GM18507 (cell line): ENCODE results near the gene KCNQ5.

Experiments used
- DNase-seq: peaks from one replicate; pipeline ENCODE4 v3.0.0; 2011; ENCODE audit warnings: low read depth; ENCODE audit not compliant: insufficient read length; ENCODE audit errors: extremely low spot score
- FAIRE-seq: peaks from 2 replicates; lab custom pipeline; 2011; peaks lifted over from hg19 to GRCh38; lab: Jason Lieb, UNC

Gene KCNQ5

DNA sequence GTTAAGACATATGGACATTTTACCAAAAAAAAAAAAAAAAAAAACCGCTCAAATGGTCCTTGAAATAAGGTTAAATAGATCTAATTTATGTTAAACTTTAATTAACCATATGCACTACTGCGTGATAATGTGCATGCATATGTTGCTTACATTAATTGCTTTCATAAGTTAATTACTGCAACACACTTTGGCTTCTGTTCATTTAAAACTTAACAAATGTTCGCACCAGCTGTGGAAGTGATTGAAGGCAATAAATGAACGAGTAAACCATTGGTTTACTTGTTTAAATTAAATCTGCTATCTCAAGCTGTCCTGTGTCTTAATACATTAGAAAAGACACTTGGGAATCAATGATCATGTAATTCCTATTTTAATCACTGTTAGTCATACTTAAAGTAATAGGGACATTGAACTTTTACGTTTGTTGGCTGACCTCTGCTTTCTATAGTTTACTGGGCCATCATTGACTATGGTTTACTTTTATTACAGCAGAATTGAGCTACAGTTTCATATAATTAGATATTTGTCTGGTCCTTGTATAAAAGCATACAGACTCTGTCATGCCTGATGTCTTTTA is 308.8 kb downstream of the KCNQ5 start:
- no peak for FAIRE-seq

DNA sequence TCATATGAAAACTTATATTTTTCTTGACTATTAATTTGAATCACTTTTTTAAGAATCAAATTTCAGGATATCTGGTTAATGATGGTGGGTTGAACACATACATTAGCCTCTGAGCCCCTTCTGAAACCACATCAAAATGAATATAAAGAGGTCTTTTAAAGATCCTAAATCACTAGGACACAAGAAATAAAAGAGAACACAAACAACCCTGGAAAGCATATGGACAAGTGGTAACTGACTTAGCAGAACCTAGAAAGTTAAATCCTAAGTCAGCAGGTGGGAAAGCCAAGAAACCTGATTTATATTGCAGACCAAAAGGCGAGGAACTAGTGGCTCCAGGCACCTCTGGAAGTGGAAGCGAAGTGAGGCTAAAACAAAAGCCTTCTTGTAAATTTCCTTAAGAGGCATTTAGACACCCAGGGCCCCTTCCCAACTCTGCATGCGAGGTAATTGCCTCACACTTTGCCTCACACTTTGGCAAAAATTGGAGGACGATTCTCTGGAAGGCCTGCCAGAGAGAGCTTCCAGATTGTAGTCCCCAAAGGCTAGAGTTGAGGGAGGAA is 309.5 kb downstream of the KCNQ5 start:
- FAIRE-seq (no peak), DNase-seq (no peak)

More for the DNA sequence above, 308.8 kb downstream of the KCNQ5 start:
- no peak for DNase-seq

DNA sequence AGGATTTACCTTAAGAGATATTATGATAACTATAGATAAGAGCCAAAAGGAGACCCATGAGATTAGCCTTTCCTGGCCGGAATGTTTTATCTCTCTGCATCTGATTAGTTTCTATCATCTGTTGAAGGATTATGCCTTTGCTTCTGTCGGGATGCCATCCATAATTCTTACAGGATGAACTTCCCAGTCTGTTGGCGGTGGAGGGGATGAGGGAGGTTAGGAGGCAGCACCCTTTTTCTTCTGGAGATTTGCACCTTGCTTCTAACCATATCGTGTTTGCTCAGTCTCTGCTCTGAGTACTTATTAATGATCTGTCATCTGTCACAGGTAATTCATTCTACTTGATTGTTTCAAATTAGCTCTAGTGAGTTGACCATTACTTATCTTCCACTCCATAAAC is 311.4 kb downstream of the KCNQ5 start:
- DNase-seq (no peak), FAIRE-seq (no peak)

DNA sequence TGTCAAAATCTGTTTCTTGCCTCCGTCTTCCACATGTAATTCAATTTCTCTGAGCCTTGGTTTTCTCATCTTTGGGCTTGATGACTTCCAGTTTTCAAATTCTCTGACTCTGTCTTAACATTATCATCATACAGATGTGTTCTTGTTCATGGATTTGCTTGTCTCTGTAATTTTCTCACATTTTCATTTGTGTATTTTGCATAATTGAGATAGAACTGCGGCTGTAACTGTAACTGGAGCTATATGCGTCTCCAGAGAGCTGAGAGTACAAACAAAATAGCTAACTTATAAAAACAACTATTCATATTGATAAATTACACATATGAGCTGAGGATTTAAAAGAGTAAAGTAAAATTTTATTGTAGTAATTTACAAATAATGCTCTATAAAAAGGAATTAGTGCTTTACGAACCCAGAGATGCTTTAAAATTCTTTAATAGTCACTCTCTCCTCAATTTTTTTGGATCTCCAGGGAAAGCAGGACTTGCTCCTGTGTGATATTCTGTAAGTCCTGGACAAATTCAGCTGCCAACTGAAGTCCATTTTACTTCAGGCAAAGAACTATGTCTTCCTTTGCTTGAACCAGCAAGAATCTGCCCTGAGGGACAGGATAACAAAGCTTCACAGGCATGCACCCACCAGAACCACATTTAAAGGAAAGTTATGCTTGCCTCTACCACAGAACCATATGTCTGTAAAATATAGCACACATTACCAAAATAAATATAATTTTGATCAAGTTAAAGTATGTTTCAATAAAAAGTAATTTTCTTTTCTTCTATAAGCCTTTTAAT is 315.1 kb downstream of the KCNQ5 start:
- FAIRE-seq (no peak), DNase-seq (no peak)

DNA sequence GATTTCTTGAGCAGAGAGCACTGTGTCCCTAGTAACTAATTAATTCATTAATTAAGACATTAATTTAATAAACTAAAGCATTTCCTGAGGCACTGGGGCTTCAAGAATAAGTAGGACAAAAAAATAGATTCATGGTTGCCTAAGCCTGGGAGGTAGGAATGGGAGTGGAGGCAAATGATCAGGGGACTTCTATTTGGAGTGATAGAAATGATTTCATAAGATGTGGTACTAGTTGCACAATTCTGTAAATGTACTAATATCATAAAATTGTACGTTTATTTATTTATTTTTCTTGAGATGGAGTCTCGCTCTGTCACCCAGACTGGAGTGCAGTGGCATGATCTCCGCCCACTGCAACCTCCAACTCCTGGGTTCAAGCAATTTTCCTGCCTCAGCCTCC is 316.2 kb downstream of the KCNQ5 start:
- DNase-seq, result no peak
- FAIRE-seq, result no peak

DNA sequence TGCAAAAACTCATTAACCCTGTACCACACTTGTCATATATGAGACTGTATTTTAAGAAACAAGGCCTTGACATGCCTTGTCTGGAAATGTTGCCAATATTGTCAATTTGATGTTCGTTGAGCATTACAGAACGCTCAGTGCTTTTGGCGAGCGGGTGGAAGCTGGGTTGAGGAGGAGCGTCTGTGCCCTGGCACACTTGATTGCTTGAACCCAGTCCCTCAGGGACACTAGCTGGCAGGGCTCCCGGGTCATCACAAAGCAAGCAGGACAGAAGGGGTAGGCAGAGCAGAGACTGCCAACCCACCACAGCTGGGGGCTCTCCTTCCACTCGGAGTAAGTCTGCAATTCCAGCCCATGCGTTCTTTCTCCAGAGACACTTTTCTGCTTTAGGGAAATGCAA is 317.1 kb downstream of the KCNQ5 start:
- DNase-seq (no peak), FAIRE-seq (no peak)

DNA sequence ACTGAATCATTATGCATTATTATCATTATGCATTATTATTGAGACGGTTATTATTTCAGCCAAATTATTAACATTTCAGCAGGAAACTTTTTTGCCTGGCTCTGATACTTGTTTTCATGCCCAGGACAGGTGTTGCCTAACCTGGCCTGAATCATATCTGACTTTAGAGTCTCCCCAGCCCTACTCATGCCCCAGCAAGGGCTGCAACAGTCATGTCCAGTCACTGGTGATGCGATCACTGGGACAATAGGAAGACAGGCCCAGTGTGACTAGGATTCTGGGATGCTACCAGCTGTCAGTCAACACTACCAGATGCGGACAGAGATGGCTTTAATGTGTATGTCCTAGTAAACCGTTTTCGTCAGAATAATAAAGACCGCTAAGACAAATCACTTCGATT is 318.4 kb downstream of the KCNQ5 start:
- FAIRE-seq, result no peak
- DNase-seq, result no peak

DNA sequence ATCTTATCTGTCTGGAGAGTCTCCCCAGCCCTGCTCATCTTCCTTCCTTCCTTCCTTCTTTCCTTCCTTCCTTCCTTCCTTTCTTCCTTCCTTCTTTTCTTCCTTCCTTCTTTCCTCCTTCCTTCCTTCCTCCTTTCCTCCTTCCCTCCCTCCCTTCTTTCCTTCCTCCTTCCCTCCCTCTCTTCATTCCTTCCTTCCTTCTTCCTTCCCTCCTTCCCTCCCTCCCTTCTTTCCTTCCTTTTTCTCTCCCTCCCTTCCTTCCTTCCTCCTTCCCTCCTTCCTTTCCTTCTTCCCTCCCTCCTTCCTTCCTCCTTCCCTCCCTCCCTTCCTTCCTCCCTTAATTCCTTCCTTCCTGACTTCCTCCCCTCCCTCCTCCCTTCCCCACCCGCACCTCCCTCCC is 319.4 kb downstream of the KCNQ5 start:
- no peak for FAIRE-seq
- DNase-seq, result no peak

DNA sequence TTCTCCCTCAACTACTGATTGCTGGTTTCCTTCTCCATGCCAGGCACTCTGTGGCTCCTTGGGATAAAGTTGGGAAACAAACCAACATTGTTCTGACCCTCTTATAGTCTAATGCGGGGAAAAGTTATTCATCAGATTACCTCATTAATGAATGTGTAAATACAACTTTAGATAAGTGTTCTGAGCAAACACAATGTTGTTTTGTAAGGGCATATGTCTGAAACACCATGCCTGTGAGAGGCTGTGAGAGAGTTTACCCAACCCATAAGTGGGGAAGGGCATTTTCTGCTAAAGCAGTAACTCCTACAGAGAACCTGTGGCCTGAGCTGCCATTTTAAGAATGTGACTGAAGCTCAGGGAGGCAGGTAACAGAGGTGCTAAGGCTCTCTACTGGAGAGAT is 319.9 kb downstream of the KCNQ5 start:
- DNase-seq, result no peak

DNA sequence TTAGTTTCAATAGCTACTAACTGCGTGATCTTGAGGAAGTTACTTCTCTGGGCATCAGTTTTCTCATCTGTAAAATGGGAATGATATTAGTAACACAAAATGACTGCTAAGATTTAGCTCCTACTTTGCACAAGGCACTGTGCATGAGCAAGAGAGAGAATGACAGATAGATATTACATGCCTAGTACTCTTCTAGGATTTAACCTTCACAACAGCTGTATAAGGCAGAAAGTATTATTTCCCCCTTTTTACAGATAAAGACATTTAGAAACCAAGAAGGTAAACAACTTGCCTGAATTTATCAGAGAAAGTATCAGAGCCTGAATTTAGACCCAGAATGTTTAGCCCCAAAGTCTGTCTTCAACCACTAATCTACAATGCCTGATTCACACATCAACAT is 321.8 kb downstream of the KCNQ5 start:
- DNase-seq (no peak), FAIRE-seq (no peak)

More for the DNA sequence above, 319.9 kb downstream of the KCNQ5 start:
- no peak for FAIRE-seq

DNA sequence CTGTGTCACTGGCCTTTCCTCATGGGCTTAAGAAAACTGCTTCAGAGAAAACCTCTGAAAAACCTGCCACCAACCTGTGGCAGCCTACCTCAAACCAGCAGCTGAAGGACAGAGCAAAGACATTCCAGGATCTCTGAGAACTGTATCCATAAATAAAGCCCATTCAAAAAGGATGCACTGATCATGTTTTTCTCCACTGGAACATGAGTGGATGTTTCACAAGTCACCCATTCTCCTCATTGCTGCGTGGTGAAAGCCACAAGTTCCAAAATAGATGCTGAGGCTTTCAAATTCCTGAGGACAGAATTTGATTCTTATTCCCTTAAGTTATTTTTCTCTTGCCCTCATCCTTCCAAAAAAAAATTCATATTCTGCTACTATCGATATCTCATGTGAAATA is 322.8 kb downstream of the KCNQ5 start:
- no peak for DNase-seq
- FAIRE-seq, result no peak

DNA sequence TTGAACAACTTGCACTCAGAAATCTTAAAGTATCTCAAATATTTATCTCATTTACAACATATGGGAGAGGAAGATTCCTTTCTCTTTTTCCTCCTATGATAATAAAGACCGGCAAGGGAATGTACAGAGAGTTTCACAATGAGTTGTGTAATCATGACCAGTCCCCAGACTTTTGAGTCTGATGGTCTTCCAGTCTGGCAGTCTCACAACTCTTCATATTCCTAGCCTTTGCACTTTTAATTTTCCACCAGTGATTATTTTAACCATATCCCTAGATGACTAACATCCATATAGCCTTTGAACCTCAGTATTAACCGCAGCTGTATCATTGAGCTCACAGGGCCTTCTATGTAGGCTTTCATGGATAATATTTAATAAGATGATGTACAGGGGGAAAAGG is 324.9 kb downstream of the KCNQ5 start:
- no peak for DNase-seq
- no peak for FAIRE-seq

DNA sequence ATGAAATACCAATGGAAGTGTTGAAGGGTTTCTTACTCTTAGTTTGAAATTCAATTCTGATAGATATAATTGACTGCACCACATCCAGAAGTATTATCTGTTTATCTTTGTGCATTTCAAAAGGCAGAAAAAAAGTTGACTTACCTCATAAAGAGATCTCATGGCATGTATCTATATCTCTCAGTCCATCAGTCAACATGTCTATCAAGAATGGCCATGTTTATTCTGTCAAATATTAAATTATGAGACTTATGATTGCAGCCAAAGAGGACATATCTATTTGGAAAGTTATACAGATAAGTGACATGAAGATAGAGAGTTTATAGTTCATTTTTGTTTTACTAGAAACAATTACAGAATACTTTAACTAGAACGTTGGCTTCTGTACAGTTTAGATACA is 325.7 kb downstream of the KCNQ5 start:
- DNase-seq, result no peak
- no peak for FAIRE-seq

DNA sequence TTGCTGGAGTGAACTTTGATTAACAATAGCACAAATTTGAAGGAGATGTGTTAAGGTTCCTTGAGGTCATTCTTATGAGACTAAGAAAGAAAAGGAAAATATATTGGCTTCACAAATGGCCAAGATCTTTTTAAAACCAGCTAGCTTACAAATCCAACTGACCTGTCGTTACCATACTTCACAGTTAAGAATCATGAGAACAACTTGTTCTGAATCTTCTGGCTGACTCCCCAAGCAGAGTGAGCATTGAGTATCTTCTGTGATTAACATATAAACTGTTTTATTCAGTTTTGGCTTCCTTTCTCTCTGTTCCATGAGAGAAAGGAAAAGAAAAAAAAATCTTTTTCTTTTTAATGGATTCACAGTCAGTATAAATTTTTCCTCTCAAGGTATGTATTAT is 326.3 kb downstream of the KCNQ5 start:
- DNase-seq, result no peak
- no peak for FAIRE-seq

DNA sequence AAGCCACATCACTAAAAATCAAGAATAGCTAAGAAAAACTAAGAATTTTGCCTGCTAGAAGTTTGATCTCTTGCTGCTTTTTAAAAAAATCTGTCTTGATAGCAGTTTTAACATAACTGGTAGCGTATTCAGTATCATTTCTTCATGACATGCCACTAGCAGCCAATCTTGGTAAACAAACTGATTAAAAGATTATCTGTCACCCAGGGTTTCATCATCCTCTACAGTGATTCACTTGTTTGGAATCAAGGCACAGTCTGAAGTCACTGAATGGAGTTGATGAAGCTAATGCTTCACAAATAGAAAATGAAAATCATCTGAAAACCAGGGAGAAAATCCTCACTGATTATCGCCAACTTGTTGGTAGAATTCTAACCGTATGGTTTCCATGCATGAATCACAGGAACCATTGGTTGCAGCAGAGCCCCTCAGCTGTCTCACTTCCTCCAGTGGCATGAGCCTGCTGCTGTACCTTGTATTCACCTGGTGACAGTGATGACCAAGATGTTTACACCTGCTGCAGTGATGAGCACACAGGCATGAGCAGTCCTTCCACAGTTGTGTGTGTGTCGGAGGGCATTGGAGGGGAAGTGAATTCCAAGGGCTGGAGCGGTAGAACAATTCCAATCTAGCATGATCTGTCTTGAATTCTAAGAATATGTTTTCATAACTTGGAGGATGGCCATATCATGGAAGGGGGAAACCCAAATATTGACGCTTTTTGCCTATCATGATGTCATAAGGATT is 328.4 kb downstream of the KCNQ5 start:
- DNase-seq (no peak), FAIRE-seq (no peak)

DNA sequence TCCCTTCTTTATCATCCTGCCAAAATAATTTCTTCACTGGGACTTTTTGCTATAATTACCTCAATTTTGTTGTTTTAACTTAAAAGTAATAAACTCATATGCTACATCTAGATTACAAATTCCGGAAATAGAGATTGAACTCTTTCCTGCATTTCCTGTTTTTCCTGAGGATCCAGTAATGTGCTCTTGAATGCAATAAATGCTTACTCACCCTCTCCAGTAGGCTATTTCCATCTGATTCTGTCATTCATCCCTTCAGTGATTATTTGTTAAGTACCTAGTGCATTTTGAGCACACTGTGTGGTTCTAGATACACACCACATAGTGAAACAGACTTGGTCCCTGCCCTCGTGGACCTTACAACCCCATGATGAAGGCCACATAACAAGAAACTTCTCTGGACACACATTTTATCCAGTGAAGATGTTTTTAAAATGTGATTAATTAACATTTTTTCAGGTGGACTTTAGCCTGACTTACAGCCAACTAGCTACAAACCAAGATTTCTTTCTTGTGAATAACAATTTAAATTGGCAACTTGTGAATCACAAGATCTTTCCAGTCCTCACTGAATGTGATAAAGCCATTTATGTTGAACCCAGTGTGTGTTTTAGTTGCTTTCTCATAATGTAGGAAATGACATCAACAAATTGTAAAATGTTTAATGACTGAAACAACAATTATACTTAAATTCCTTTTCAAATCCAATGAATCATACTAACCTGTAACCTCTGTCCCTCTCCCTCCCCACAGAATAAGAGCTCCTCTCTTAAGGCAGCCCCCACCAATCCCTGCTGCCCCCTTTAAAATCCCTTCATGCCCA is 331.2 kb downstream of the KCNQ5 start:
- no peak for DNase-seq
- peak; percentile 33 for FAIRE-seq

DNA sequence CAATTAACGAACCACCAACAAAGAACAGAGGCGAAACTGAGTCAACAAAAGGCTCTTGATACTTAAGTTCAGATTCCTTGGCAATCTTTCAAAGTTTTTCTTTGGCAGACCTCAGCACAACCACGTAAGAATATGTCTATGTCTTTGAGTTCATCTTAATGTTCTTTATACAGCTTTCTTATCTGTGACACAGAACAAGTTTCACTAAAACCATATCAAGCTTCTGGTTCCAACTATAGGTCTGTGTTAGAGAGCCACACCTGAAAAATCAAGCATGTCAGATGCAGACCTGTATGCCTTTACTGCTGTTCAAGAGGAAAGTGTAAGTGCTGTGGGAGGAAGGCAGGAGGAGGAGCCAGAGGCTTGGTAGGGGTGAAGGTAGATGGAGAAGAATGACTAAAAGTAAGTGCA is 332.1 kb downstream of the KCNQ5 start:
- FAIRE-seq (no peak), DNase-seq (no peak)

DNA sequence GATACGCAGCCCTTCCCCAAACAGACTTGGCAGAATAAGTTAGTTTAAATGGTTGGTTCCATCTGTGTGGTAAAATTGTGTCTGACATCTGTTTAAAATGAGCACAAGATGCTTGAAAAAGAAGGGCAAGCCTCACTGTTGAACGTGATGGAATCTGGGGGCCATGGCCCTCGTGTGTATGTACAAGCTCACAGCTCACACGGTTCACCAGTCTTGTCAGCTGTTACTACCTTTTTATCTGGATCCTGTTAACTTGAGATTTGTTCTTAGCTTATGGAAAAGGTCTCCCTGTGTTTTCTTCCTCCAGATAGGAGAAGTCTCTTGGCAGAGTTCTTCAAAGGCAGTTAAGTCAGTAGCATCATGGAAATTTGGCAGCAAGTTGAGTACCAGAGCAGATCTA is 332.9 kb downstream of the KCNQ5 start:
- FAIRE-seq (peak; percentile 35), DNase-seq (no peak)

DNA sequence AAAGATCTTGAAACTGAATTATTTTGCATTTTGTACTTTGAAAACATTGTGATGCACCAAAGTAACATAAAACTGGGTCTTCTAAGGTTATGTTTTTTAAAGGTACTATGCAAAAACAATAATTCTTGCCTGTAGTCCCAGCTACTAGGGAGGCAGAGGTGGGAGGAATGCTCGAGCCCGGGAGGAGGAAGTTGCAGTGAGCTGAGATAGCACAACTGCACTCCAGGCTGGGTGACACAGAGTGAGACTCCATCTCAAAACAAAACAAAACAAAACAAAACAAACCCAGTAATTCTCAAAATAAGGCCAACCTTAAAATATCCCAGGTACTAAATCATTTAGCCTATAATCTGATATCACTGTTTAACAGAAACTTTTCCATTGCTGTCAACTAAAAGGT is 333.8 kb downstream of the KCNQ5 start:
- DNase-seq (no peak), FAIRE-seq (no peak)

DNA sequence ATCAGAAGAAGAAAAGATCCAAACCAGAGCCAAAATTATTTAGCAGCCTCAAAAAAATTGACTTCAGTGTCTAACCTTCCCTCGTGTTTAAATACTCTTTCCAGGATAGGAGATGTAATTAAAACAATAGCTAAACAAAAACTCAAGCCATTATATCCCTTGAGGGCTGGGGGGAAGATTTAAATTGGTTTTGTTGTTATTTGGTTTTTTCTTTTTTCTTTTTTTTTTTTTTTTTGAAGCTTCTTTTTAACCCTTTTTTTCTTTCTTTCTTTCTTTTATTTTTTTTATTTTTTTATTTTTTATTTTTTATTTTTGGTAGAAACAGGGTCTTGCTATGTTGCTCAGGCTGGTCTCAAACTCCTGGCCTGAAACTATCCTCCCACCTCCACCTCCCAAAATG is 334.4 kb downstream of the KCNQ5 start:
- no peak for FAIRE-seq

More for the DNA sequence above, 334.4 kb downstream of the KCNQ5 start:
- DNase-seq, result no peak
